ENCODE measurements around the gene NDUFA11.
"Not testable (repeated sequence)": the region's sequence is repeated elsewhere in the genome, so short reads cannot be mapped to it uniquely, and the experiment has no call there.

The NDUFA11 gene

GRCh38 chr19:5891572-5891937 lies 12.0 kb downstream of the NDUFA11 start:
- TF ChIP-seq, protein P1, sequence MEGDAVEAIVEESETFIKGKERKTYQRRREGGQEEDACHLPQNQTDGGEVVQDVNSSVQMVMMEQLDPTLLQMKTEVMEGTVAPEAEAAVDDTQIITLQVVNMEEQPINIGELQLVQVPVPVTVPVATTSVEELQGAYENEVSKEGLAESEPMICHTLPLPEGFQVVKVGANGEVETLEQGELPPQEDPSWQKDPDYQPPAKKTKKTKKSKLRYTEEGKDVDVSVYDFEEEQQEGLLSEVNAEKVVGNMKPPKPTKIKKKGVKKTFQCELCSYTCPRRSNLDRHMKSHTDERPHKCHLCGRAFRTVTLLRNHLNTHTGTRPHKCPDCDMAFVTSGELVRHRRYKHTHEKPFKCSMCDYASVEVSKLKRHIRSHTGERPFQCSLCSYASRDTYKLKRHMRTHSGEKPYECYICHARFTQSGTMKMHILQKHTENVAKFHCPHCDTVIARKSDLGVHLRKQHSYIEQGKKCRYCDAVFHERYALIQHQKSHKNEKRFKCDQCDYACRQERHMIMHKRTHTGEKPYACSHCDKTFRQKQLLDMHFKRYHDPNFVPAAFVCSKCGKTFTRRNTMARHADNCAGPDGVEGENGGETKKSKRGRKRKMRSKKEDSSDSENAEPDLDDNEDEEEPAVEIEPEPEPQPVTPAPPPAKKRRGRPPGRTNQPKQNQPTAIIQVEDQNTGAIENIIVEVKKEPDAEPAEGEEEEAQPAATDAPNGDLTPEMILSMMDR (IDR thresholded peaks at IDR 0.05; ENCODE audit: control insufficient read depth, insufficient read depth, low read depth, low read length, missing control alignments), result no peak
- DNase-seq (ENCODE audit: low read depth), result no peak
- no peak overlapping the region for H3K4me3 ChIP-seq (ENCODE audit: control insufficient read depth, low read depth, low read length)

GRCh38 chr19:5890099-5890498 lies 13.5 kb downstream of the NDUFA11 start:
- TF ChIP-seq, protein P1 (IDR thresholded peaks at IDR 0.05; ENCODE audit: control insufficient read depth, insufficient read depth, low read depth, low read length, missing control alignments), result no peak
- no peak for DNase-seq (ENCODE audit: low read depth)
- H3K4me3 ChIP-seq (ENCODE audit: control insufficient read depth, low read depth, low read length), result no peak overlapping the region

DNA sequence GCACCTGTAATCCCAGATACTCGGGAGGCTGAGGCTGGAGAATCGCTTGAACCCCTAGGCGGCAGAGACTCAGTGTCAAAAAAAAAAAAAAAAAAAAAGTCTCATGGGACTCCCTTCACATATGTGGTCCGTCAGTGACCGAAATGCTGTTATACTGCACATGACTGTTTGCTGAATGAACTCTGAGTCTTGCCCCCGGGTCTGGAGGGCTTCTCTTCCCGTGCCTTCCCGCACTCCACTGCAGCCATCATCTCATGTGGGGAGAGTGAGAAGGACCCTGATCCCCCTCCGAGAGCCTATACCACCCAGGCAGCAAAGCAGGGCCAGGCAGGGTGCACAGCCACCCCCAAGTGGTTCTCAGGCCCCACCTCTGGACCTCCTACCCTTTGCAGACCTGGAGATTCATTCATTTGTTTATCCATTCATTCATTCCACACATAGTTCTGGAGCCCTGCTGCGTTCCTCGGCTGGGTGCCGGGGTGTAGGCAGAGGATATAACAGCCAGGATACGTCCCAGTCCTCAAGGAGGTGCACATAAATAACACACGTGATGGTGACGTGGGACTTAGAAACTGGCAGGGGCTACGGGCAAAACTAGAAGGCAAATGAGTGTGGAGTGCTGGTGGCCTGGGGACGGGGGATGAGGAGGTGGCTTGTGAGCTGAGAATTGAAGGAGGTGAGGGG lies 14.2 kb downstream of the NDUFA11 start:
- DNase-seq (ENCODE audit: low read depth), result no peak
- no peak overlapping the region for H3K4me3 ChIP-seq (ENCODE audit: control insufficient read depth, low read depth, low read length)
- TF ChIP-seq, protein P1 (IDR thresholded peaks at IDR 0.05; ENCODE audit: control insufficient read depth, insufficient read depth, low read depth, low read length, missing control alignments), result no peak

GRCh38 chr19:5884065-5884811 lies 19.4 kb downstream of the NDUFA11 start:
- H3K4me3 ChIP-seq (ENCODE audit: control insufficient read depth, low read depth, low read length); DNase-seq (ENCODE audit: low read depth): not testable (repeated sequence)

DNA sequence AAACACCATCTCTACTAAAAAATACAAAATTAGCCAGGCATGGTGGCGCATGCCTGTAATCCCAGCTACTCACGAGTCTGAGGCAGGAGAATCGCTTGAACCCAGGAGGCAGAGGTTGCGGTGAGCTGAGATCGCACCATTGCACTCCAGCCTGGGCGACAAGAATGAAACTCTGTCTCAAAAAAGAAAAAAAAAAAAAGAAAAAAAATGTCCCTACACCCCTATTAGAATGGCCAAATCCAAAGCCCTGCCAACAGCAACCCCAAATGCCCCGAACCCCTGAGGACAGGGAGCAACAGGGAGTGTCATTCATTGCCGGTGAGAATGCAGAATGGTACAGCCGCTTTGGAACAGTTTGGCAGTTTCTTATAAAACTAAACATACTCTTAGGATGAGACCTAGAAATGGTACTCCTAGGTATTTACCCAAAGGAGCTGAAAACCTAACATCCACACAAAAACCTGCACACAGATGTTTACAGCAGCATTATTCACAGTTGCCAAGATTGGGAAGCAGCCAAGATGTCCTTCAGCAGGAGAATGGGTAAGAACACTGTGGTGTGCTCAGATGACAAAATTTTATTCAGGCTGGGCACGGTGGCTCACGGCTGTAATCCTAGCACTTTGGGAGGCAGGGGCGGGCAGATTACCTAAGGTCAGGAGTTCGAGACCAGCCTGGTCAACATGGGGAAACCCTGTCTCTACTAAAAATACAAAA lies 20.3 kb downstream of the NDUFA11 start:
- DNase-seq (ENCODE audit: low read depth); H3K4me3 ChIP-seq (ENCODE audit: control insufficient read depth, low read depth, low read length): not testable (repeated sequence)

GRCh38 chr19:5882421-5882968 lies 21.1 kb downstream of the NDUFA11 start:
- no peak for DNase-seq (ENCODE audit: low read depth)
- TF ChIP-seq, protein P1 (IDR thresholded peaks at IDR 0.05; ENCODE audit: control insufficient read depth, insufficient read depth, low read depth, low read length, missing control alignments), result no peak

GRCh38 chr19:5881543-5882299 lies 21.9 kb downstream of the NDUFA11 start:
- TF ChIP-seq, protein P1 (IDR thresholded peaks at IDR 0.05; ENCODE audit: control insufficient read depth, insufficient read depth, low read depth, low read length, missing control alignments), result no peak
- no peak for DNase-seq (ENCODE audit: low read depth)
- H3K4me3 ChIP-seq (ENCODE audit: control insufficient read depth, low read depth, low read length), result no peak overlapping the region

More at GRCh38 chr19:5882421-5882968, 21.1 kb downstream of the NDUFA11 start:
- H3K4me3 ChIP-seq (ENCODE audit: control insufficient read depth, low read depth, low read length), result no peak overlapping the region
